OCI-LY1 (cell line): ENCODE results near the gene RBM45.

Experiments
- H2AFZ ChIP-seq: fragments of 200-600 bp; sonication (generic), shearing (Covaris generic); 2 replicates; pipeline ENCODE4 v1.6.0; 2014; ENCODE audit warnings: antibody characterized with exemption, mild to moderate bottlenecking, low read length
- H3F3A ChIP-seq: fragments of 200-600 bp; sonication (generic), shearing (Covaris generic); 2 replicates; pipeline ENCODE4 v1.6.0; 2014; ENCODE audit warnings: mild to moderate bottlenecking, antibody characterized with exemption, low read length, moderate library complexity; ENCODE audit not compliant: insufficient read depth
- H3K27ac ChIP-seq: fragments of 200-600 bp; sonication (generic); 2 replicates; pipeline ENCODE4 v1.5.1; 2014; ENCODE audit warnings: low read length, mixed run types, mild to moderate bottlenecking, low read depth; ENCODE audit not compliant: poor library complexity, severe bottlenecking
- H3K27me3 ChIP-seq: fragments of 200-600 bp; sonication (generic); 2 replicates; pipeline ENCODE4 v1.6.0; 2014; ENCODE audit warnings: antibody characterized with exemption, mild to moderate bottlenecking, low read length, moderate library complexity; ENCODE audit not compliant: insufficient read depth
- H3K36me3 ChIP-seq: fragments of 200-600 bp; sonication (generic); 2 replicates; pipeline ENCODE4 v1.6.1; 2014; ENCODE audit warnings: mild to moderate bottlenecking, antibody characterized with exemption, low read length, moderate library complexity, mixed read lengths; ENCODE audit not compliant: insufficient read depth
- H3K4me1 ChIP-seq: fragments of 200-600 bp; sonication (generic); 2 replicates; pipeline ENCODE4 v1.5.1; 2014; ENCODE audit warnings: mild to moderate bottlenecking, low read length, moderate library complexity; ENCODE audit not compliant: insufficient read depth, severe bottlenecking
- H3K4me2 ChIP-seq: fragments of 200-600 bp; sonication (generic), shearing (Covaris generic); 2 replicates; pipeline ENCODE4 v1.6.1; 2014; ENCODE audit warnings: low read length
- H3K4me3 ChIP-seq: fragments of 200-600 bp; sonication (generic); 2 replicates; pipeline ENCODE4 v1.5.1; 2014; ENCODE audit warnings: low read length, low read depth, mild to moderate bottlenecking, mixed read lengths; ENCODE audit not compliant: poor library complexity, severe bottlenecking
- H3K79me2 ChIP-seq: fragments of 200-600 bp; shearing (Covaris generic); 2 replicates; pipeline ENCODE4 v1.6.1; 2016; ENCODE audit warnings: mixed run types, low read length, mixed read lengths; ENCODE audit not compliant: insufficient read depth
- H3K9ac ChIP-seq: fragments of 200-600 bp; sonication (generic), shearing (Covaris generic); 2 replicates; pipeline ENCODE4 v1.6.1; 2014; ENCODE audit warnings: mild to moderate bottlenecking, low read length, mixed read lengths
- H3K9me2 ChIP-seq: fragments of 200-600 bp; sonication (generic), shearing (Covaris generic); 2 replicates; pipeline ENCODE4 v1.6.1; 2014; ENCODE audit warnings: low read depth, mild to moderate bottlenecking, low read length, mixed read lengths
- H3K9me3 ChIP-seq: fragments of 200-600 bp; shearing (Covaris generic); 2 replicates; pipeline ENCODE4 v1.6.1; 2014; ENCODE audit warnings: low read length, mixed read lengths
- H4K20me1 ChIP-seq: fragments of 200-600 bp; sonication (generic), shearing (Covaris generic); 2 replicates; pipeline ENCODE4 v1.6.0; 2016; ENCODE audit warnings: mild to moderate bottlenecking, low read length; ENCODE audit not compliant: insufficient read depth
- EZH2 ChIP-seq: fragments of 200-600 bp; sonication (generic), shearing (Covaris generic); IDR thresholded peaks from 2 replicates; pipeline ENCODE4 v1.8.0; 2017; ENCODE audit warnings: borderline replicate concordance, mixed run types, mild to moderate bottlenecking, antibody characterized with exemption, low read length, moderate library complexity, mixed read lengths
- TF ChIP-seq, protein P1 (sequence below): fragments of 200-600 bp; sonication (generic), shearing (Covaris generic); IDR thresholded peaks from 2 replicates; pipeline ENCODE4 v1.5.1; 2017; ENCODE audit warnings: mild to moderate bottlenecking, antibody characterized with exemption, low read length, moderate library complexity, mixed read lengths

RBM45 gene

DNA sequence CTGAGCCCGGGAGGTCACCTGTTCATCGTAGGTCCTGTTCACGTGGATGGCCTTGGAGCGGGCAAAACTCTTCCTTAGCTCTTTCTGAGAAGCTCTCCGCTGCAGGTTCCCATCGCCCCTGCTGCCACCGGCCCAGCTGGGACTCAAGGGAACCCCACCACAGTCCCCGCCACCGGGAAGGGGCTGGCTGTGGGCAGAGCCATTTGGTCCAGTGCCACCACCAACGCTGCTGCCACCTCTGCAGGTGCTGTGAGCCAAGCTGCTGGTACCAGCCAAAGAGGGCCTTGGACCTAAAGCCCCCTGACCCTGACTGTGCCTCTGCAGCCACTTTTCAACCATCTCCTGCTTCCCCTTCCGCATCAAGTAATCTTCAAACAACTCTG lies 40.2 kb upstream of the RBM45 start:
- H3K9me2 ChIP-seq: no peaks in the 10 kb centered on the region
- H3K36me3 ChIP-seq: no peaks in the 10 kb centered on the region
- no peak overlapping the region for H3K9ac ChIP-seq
- TF ChIP-seq EZH2: no peak
- TF ChIP-seq, protein P1, sequence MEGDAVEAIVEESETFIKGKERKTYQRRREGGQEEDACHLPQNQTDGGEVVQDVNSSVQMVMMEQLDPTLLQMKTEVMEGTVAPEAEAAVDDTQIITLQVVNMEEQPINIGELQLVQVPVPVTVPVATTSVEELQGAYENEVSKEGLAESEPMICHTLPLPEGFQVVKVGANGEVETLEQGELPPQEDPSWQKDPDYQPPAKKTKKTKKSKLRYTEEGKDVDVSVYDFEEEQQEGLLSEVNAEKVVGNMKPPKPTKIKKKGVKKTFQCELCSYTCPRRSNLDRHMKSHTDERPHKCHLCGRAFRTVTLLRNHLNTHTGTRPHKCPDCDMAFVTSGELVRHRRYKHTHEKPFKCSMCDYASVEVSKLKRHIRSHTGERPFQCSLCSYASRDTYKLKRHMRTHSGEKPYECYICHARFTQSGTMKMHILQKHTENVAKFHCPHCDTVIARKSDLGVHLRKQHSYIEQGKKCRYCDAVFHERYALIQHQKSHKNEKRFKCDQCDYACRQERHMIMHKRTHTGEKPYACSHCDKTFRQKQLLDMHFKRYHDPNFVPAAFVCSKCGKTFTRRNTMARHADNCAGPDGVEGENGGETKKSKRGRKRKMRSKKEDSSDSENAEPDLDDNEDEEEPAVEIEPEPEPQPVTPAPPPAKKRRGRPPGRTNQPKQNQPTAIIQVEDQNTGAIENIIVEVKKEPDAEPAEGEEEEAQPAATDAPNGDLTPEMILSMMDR: no peak
- no peak overlapping the region for H3K4me2 ChIP-seq
- H4K20me1 ChIP-seq: no peaks in the 10 kb centered on the region
- no peaks in the 10 kb centered on the region for H3K9me3 ChIP-seq
- no peak overlapping the region for H3K4me3 ChIP-seq
- no peaks in the 10 kb centered on the region for H3K79me2 ChIP-seq
- H3K27ac ChIP-seq: no peak overlapping the region
- H3K27me3 ChIP-seq: no peaks in the 10 kb centered on the region
- H2AFZ ChIP-seq: no peak overlapping the region
- no peaks in the 10 kb centered on the region for H3F3A ChIP-seq
- H3K4me1 ChIP-seq: no peaks in the 10 kb centered on the region

GRCh38 chr2:178072383-178073301 lies 39.6 kb upstream of the RBM45 start, which contains the start of gene PDE11A:
TSS of gene PDE11A (minus strand) at chr2:178072777. CDS start at chr2:178072437, 340 bp downstream.
- Histone ChIP-seq H3K27ac (no peak within 1 kb of the TSS), H2AFZ (no peak within 1 kb of the TSS), H3K9me3 (no peaks in the 10 kb centered on the region), H3K36me3 (no peaks in the 10 kb centered on the region), H3K4me2 (no peak within 1 kb of the TSS), H3K4me3 (no peak within 1 kb of the TSS), H4K20me1 (no peaks in the 10 kb centered on the region), H3K79me2 (no peaks in the 10 kb centered on the region), H3F3A (no peaks in the 10 kb centered on the region), H3K9me2 (no peaks in the 10 kb centered on the region), H3K9ac (no peak within 1 kb of the TSS), H3K27me3 (no peaks in the 10 kb centered on the region), H3K4me1 (no peaks in the 10 kb centered on the region)
- TF ChIP-seq EZH2: no peak
- TF ChIP-seq, protein P1: no peak

GRCh38 chr2:178074123-178075005 lies 37.9 kb upstream of the RBM45 start:
- no peak overlapping the region for H2AFZ ChIP-seq
- no peak for TF ChIP-seq EZH2
- TF ChIP-seq, protein P1: no peak
- H3K9me3 ChIP-seq: no peaks in the 10 kb centered on the region
- H3K27ac ChIP-seq: no peak overlapping the region
- H3K9me2 ChIP-seq: no peaks in the 10 kb centered on the region
- H3F3A ChIP-seq: no peaks in the 10 kb centered on the region
- no peaks in the 10 kb centered on the region for H4K20me1 ChIP-seq
- H3K4me3 ChIP-seq: no peak overlapping the region
- H3K4me1 ChIP-seq: no peaks in the 10 kb centered on the region
- no peak overlapping the region for H3K9ac ChIP-seq
- H3K36me3 ChIP-seq: no peaks in the 10 kb centered on the region
- H3K79me2 ChIP-seq: no peaks in the 10 kb centered on the region
- H3K4me2 ChIP-seq: no peak overlapping the region
- no peaks in the 10 kb centered on the region for H3K27me3 ChIP-seq
